GM23248 (cell line): ENCODE data around the gene SCYL2.

Experiments used
- EZH2 ChIP-seq: fragments of 200-600 bp; sonication (generic); IDR thresholded peaks from 2 replicates; pipeline ENCODE4 v1.6.1; 2018; ENCODE audit warnings: antibody characterized with exemption, mild to moderate bottlenecking; ENCODE audit not compliant: insufficient read depth, poor library complexity, severe bottlenecking
- EZH2phosphoT487 ChIP-seq: fragments of 200-600 bp; sonication (generic); IDR thresholded peaks from 2 replicates; pipeline ENCODE4 v1.6.1; 2018; ENCODE audit warnings: antibody characterized with exemption, moderate library complexity, mild to moderate bottlenecking, low read depth; ENCODE audit not compliant: insufficient read depth

GRCh38 chr12:100273782-100274181 lies 6.8 kb downstream of the SCYL2 start:
- TF ChIP-seq EZH2: no peak
- no peak for TF ChIP-seq EZH2phosphoT487
